Diencephalon (tissue), 1 donor: ENCODE results near the gene TFEC. TPM values are rescaled to one million over a fixed set of nuclear protein-coding genes. Genes with fewer than 3 reads are reported as not detected.

Experiments used
- total RNA-seq: library from RNA; depleted of rRNA; stranded (reverse); fragments of >200 nt; gene quantifications from one replicate; pipeline ENCODE4 v1.2.3, GENCODE V29; 2014

The TFEC gene, protein sequence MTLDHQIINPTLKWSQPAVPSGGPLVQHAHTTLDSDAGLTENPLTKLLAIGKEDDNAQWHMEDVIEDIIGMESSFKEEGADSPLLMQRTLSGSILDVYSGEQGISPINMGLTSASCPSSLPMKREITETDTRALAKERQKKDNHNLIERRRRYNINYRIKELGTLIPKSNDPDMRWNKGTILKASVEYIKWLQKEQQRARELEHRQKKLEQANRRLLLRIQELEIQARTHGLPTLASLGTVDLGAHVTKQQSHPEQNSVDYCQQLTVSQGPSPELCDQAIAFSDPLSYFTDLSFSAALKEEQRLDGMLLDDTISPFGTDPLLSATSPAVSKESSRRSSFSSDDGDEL
- total RNA-seq: 2.1 TPM

DNA sequence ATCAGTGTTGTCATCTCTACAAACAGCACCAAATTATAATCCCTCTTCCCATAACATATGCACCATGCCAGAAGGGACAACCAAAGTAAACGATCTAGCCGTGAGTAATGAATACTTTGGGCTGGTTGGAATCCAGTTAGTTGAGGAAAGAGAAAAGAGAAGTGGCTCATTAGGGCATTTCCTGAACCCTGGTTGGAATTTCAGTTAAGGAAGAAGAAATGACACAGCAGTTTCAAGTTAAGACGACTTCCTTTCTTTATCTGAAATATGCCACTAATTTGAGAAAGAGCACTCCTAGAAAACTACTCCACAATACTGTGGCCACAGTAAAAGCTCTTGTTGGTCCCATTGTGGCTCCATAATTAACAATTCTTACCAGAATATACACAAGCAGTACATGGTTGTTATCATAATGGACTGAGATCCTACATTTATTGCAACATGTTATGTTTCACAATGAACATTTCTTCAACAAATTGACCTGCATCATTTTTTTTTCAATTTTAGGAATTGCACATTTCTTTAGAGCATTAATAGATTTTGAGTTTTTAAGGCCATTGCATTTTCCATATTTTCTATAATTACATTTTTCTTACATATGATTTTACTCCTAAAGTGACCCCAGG, at the start of gene TFEC:
Gene TFEC, minus strand, starts transcription at position 113 of the 626 bp plus-strand sequence. CDS start 46,322 bp downstream, outside the sequence.

Other genes with a start within 250 kb of the TFEC start
- gene TES, start 179.8 kb upstream of the TFEC start, total RNA-seq: 12.7 TPM